K562 (cell line): Measurements from ENCODE around the gene SMIM23. TPM values are rescaled to one million over a fixed set of nuclear protein-coding genes. Genes with fewer than 3 reads are reported as not detected.

ENCODE experiments used
- ATAC-seq: fragments of 200-7000 bp; cut with Tn5 transposase; 3 replicates; pipeline ENCODE4 v1.9.1; 2020; ENCODE audit warnings: moderate library complexity
- BruUV-seq: library from RNA; stranded (reverse); fragments of 400-500 nt; replicated peaks from 2 replicates; lab custom pipeline; 2021; lab: Mats Ljungman, UMichigan
- CTCF ChIA-PET: fragments of 300-600 bp; formaldehyde crosslinking; extraction: SDS; loops from one replicate; lab custom pipeline; 2021; ENCODE audit warnings: low intra/inter-chr PET ratio; lab: Yijun Ruan, JAX
- POLR2A ChIA-PET: fragments of 300-600, 350-650 bp; sonication (Branson Sonifier 250); formaldehyde crosslinking; extraction: SDS; loops from one replicate; lab custom pipeline; 2021; ENCODE audit warnings: antibody characterized with exemption, inconsistent platforms; lab: Yijun Ruan, JAX
- DNase-seq, 4 experiments: peaks; one replicate each; pipeline versions ENCODE4 v3.0.0 to v3.0.0-alpha.2; 2011 to 2018; ENCODE audit warnings: low spot score in 3 of 4, mixed read lengths in 3 of 4; ENCODE audit errors: extremely low read depth in 1 of 4
- FAIRE-seq: peaks from 2 replicates; lab custom pipeline; 2011; peaks lifted over from hg19 to GRCh38; lab: Jason Lieb, UNC
- H2AFZ ChIP-seq: 2 replicates; pipeline ENCODE4 v1.6.0; 2011; ENCODE audit warnings: low read depth, low read length, control low read depth, inconsistent platforms
- H3K27ac ChIP-seq: fragments of 200-600 bp; 3 replicates; pipeline ENCODE4 v1.8.0; 2011; ENCODE audit warnings: low read depth, mild to moderate bottlenecking, control low read depth, inconsistent platforms, low read length, moderate library complexity, mixed read lengths; ENCODE audit errors: extremely low read depth
- H3K27me3 ChIP-seq, 2 experiments: fragments of 300-600 bp in 1 of 2; 2 replicates in 1 of 2; 3 replicates in 1 of 2; pipeline versions ENCODE4 v1.6.0 to v1.8.0; 2011; ENCODE audit warnings: inconsistent platforms in 2 of 2, low read length in 2 of 2, mild to moderate bottlenecking in 1 of 2, mixed read lengths in 1 of 2, moderate library complexity in 1 of 2; ENCODE audit not compliant: control insufficient read depth in 2 of 2, insufficient read depth in 2 of 2
- H3K36me3 ChIP-seq: fragments of 300-600 bp; 3 replicates; pipeline ENCODE4 v1.8.0; 2011; ENCODE audit warnings: mild to moderate bottlenecking, low read length, inconsistent platforms; ENCODE audit not compliant: control insufficient read depth, insufficient read depth
- H3K4me1 ChIP-seq, 2 experiments: fragments of 200-600 bp in 1 of 2; replicated peaks in 1 of 2; 2 replicates in 1 of 2; 3 replicates in 1 of 2; pipeline versions ENCODE4 v1.5.1 to v1.8.0; 2011; ENCODE audit warnings: inconsistent platforms in 2 of 2, low read length in 2 of 2, mild to moderate bottlenecking in 1 of 2, mixed read lengths in 1 of 2, moderate library complexity in 1 of 2; ENCODE audit not compliant: control insufficient read depth in 2 of 2, insufficient read depth in 2 of 2
- H3K4me2 ChIP-seq: 2 replicates; pipeline ENCODE4 v1.6.1; 2011; ENCODE audit warnings: low read length, control low read depth, inconsistent platforms, mixed read lengths; ENCODE audit not compliant: insufficient read depth
- H3K4me3 ChIP-seq: fragments of 200-600 bp; sonication (generic), shearing (Covaris generic); 2 replicates; pipeline ENCODE4 v1.5.1; 2016; ENCODE audit warnings: control low read depth, inconsistent platforms
- H3K79me2 ChIP-seq: fragments of 200-600 bp; 3 replicates; pipeline ENCODE4 v1.8.0; 2011; ENCODE audit warnings: low read length, inconsistent platforms; ENCODE audit not compliant: control insufficient read depth, insufficient read depth
- H3K9ac ChIP-seq, 2 experiments: 2 replicates each; pipeline versions ENCODE4 v1.6.0 to v1.6.1; 2011; ENCODE audit warnings: low read depth in 2 of 2, low read length in 2 of 2, control low read depth in 1 of 2, inconsistent platforms in 1 of 2, mild to moderate bottlenecking in 1 of 2, mixed read lengths in 1 of 2; ENCODE audit not compliant: insufficient read depth in 1 of 2
- H3K9me1 ChIP-seq: one replicate; pipeline ENCODE4 v1.6.0; 2011; ENCODE audit warnings: inconsistent platforms, mild to moderate bottlenecking, low read length, moderate library complexity; ENCODE audit not compliant: control insufficient read depth, insufficient read depth
- H3K9me3 ChIP-seq: replicated peaks from 2 replicates; pipeline ENCODE4 v1.5.1; 2011; ENCODE audit warnings: low read depth, low read length, inconsistent platforms; ENCODE audit not compliant: control insufficient read depth, insufficient read depth
- H4K20me1 ChIP-seq: replicated peaks from 2 replicates; pipeline ENCODE4 v1.6.1; 2011; ENCODE audit warnings: low read length, inconsistent platforms, mixed read lengths; ENCODE audit not compliant: control insufficient read depth, insufficient read depth
- KHSRP ChIP-seq: fragments of 450-650 bp; IDR thresholded peaks from 2 replicates; pipeline ENCODE4 v1.6.1; 2017
- PKNOX1 ChIP-seq: fragments of 450-650 bp; IDR thresholded peaks from 2 replicates; pipeline ENCODE4 v1.6.1; 2016
- SAFB ChIP-seq: fragments of 200-400 bp; formaldehyde crosslinking; IDR thresholded peaks from 2 replicates; pipeline ENCODE4 v1.6.1; 2017; ENCODE audit warnings: low read depth, low read length, borderline replicate concordance
- TRIM24 ChIP-seq, 2 experiments: fragments of 450-650 bp; IDR thresholded peaks; 2 replicates each; pipeline ENCODE4 v1.6.1; 2016
- ZNF280B ChIP-seq: fragments of 250-450 bp; sonication (Bioruptor Pico); IDR thresholded peaks from 2 replicates; pipeline ENCODE4 v1.5.1; 2021; ENCODE audit warnings: mild to moderate bottlenecking
- WGBS: fragments of 100-300 bp; shearing (Covaris generic); methylation state at CpG from one replicate; pipeline ENCODE4 v1.1.6; 2016; ENCODE audit warnings: low coverage, mixed read lengths; ENCODE audit not compliant: insufficient coverage; ENCODE audit errors: missing lambda C conversion rate; 5-methylcytosine and 5-hydroxymethylcytosine counted together
- in situ Hi-C: fragments of 300-500 bp; cut with MboI; formaldehyde crosslinking; loops from 4 replicates; pipeline ENCODE4 v1.15.0; 2018; ENCODE audit warnings: inconsistent platforms, mixed read lengths
- intact Hi-C: fragments of 100-400 bp; cut with micrococcal nuclease; formaldehyde crosslinking; loops from 2 replicates; pipeline ENCODE4 v1.14.2; 2022
- polyA plus RNA-seq, 8 experiments: library from polyadenylated mRNA; depleted of rRNA in 4 of 8; stranded (reverse) in 5 of 8; unstranded in 3 of 8; fragments of >200 nt; fragmentation: Nextera tagmentation in 2 of 8; fragmentation: Illumina TruSeq in 1 of 8; extraction: Ambion mirVana in 2 of 8; extraction: Trizol in 1 of 8; gene quantifications; 2 replicates each; pipeline versions ENCODE4 v1.2.1 to v1.2.3, GENCODE V29; 2011 to 2014; ENCODE audit warnings: inconsistent platforms in 1 of 8, missing spikeins in 1 of 8
- total RNA-seq, 7 experiments: library from RNA; depleted of rRNA in 6 of 7; stranded (reverse); fragments of >200 nt in 6 of 7; fragmentation: Illumina TruSeq in 2 of 7; extraction: Trizol in 2 of 7; gene quantifications; 2 replicates each; pipeline versions ENCODE4 v1.2.1 to v1.2.3, GENCODE V29; 2011 to 2021; ENCODE audit warnings: low replicate concordance in 1 of 7

SMIM23 gene
- total and polyA plus RNA-seq, 9 of the 15 experiments (the other 6 are each of a cell fraction or from before 2014, with no cell fraction given): not detected

- BruUV-seq: no TSS peak
- ChIA-PET CTCF (no interaction called here), POLR2A (no interaction called here)
- intact Hi-C loops: no loop called here
- in situ Hi-C loops: no loop called here
- WGBS: 32% methylated on average over 2 of the region's 2 CpGs
- no peak for DNase-seq
- no peak overlapping the region for H2AFZ ChIP-seq
- H3K27me3 ChIP-seq: peaks cover 4 to 14% of the 10 kb centered on the region in 2 experiments; a peak in 4 of 5 replicates
- no peak overlapping the region for H3K4me2 ChIP-seq
- H3K79me2 ChIP-seq: no peaks in the 10 kb centered on the region
- H3K4me3 ChIP-seq: no peak overlapping the region
- H3K36me3 ChIP-seq: no peaks in the 10 kb centered on the region
- no peak for ATAC-seq
- H3K27ac ChIP-seq: no peak overlapping the region
- H3K9me1 ChIP-seq: no peaks in the 10 kb centered on the region
- H4K20me1 ChIP-seq: no peaks in the 10 kb centered on the region
- H3K9ac ChIP-seq: no peak overlapping the region
- no peak for FAIRE-seq
- peaks cover 14 to 17% of the 10 kb centered on the region in 2 experiments; a peak in 4 of 5 replicates for H3K4me1 ChIP-seq
- no peaks in the 10 kb centered on the region for H3K9me3 ChIP-seq
- TF ChIP-seq KHSRP (no peak), ZNF280B (CRISPR knock-in tag) (no peak), PKNOX1 (no peak), TRIM24 (IDR thresholded peaks at IDR 0.05) (no peak), SAFB (no peak)
Measured at GRCh38 chr5:171839112-171839511, 53.5 kb downstream of the SMIM23 start.
